Stimulated activated CD4-positive, alpha-beta T cell treated with anti-CD3 and anti-CD28 coated beads, Interleukin-1b, Interleukin-23, amount 100 ng/mL, for 48 hours (primary cell): Measurements from ENCODE around the gene FAM200A.

ENCODE experiments used
- DNase-seq: peaks from one replicate; pipeline ENCODE4 v3.0.0-alpha.2; 2020

FAM200A gene

DNA sequence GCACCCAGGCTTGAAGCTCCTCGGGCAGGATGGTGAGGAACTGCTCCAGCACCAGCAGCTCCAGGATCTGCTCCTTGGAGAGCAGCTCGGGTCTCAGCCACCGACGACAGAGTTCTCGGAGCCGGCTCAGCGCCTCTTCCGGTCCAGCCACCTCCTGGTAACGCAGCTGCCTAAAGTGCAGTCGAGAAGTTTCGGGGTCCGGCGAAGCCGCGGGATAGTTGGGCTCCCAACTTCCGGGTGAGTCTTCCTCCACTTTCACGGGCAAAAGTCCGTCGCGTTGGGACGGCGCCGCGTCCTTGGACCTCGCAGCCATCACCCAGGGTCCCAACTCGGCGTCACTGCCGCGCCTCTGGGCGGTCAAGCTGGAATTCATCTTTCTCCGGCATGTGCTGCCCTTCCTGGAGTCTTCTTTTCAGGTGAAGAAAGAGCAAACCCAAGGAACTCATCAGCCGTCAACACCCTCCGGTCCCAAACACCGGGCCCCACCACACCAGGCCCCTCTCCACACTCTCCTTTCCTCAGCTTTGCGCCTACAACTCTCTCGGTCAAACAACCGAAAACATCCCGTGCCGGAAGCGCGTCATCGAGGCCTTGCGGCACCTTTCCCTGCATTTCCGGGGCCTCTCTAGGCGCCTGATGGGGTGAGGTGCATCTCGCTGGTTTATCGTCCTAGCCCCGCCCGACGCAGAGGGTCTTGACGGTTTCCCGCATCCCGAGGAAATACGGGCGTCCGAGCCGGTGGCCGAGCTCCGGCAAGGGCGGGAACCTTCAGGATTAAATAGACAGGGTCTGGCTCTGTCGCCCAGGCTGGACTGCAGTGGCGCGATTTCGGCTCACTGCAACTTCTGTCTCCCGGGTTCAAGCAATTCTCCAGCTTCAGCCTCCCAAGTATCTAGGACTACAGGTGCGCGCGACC is 51.9 kb downstream of the FAM200A start, which contains the start of gene ZNF394:
TSS of gene ZNF394 (minus strand) at position 561 of the 916 bp plus-strand sequence. CDS start at position 373, 188 bp downstream.
- DNase-seq: peak; percentile 89

DNA sequence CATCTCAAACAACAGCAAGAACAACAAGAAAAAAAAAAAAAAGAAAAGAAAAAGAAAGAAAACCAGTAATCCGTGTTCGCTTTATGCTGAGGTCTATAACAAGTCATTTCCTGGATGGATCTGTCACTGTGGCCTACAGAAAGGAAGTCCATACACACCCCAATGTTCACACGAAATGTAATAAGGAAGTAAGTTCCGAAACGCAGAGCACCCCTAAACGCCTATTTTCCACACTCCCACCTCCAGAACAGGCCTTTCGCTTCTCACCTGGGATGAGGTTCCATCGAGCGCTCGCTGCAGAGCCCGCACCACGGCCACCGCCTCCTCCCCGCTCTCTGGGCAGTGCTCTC is 52.6 kb downstream of the FAM200A start:
- DNase-seq: no peak

DNA sequence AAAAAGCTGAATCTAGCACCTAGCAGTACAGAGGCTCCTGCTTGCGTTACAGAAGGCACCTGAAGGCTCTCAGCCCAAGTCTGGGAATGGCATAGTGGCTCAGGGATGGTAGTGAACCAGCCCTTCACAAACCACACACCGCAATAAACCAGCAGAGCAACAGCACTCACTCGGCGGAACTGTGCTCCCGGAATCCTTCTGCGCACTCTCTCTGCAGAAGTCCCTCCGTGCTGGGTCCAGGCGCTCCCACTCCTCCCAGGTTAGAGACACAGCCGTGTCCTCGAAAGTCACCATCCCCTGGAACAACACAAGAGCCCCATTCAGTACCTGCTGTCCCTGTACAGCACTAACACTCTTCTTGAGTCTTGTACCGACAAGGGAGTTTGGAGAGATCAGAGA is 53.4 kb downstream of the FAM200A start:
- no peak for DNase-seq

DNA sequence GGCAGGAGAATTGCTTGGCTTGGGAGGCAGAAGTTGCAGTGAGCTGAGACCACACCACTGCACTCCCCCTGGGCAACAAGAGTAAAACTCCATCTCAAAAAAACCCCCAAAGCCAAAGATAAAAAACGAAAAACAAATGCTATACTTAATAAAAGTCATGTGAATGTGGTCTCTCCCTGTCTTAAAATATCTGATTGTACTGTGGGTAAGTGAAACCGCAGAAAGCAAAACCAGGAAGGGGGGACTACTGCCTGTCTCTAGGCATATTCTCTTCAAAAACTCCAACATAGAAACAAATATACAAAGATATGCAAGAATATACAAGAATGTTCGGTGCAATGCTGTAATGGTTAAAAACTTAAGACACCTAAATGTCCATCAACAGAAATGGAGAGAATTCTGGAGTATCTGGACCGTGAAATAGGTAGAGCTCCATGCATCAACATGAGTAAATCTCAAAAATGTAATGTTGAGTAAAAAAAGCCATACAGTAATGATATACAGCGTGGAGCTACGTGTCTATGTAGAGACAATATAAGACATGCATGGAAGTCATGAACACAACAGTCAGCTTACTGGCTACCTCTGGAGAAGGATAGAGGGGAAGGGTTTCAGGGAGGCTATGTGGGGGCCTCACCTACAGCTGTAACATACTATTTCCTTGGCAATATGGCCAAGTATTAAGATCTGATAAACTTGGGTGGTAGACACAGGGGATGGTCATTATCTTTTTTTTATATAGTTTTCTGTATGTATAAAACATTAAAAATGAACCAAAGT is 54.0 kb downstream of the FAM200A start:
- no peak for DNase-seq
